Adrenal gland (tissue), 12 donors: Measurements from ENCODE around the gene CTNND2. TPM values are rescaled to one million over a fixed set of nuclear protein-coding genes. Genes with fewer than 3 reads are reported as not detected.

Source experiments
- DNase-seq, 7 donors: peaks; one replicate each; pipeline ENCODE4 v3.0.0-alpha.2; 2019 to 2020
- H3K27ac ChIP-seq, 5 donors: fragments of 200-600 bp; sonication (generic) in 4 of 5; 1 replicate in 3 of 5; 2 replicates in 2 of 5; pipeline versions ENCODE4 v1.5.1 to v1.8.0; 2016 to 2020; ENCODE audit warnings: mild to moderate bottlenecking in 1 of 5
- H3K27me3 ChIP-seq: fragments of 200-600 bp; 2 replicates; pipeline ENCODE4 v1.8.0; 2021
- H3K36me3 ChIP-seq, 2 donors: fragments of 200-600 bp; replicated peaks in 1 of 2; 1 replicate in 1 of 2; 2 replicates in 1 of 2; pipeline versions ENCODE4 v1.5.1 to v1.8.0; 2018 to 2022
- H3K4me1 ChIP-seq, 2 donors: fragments of 200-600 bp; replicated peaks in 1 of 2; 1 replicate in 1 of 2; 2 replicates in 1 of 2; pipeline versions ENCODE4 v1.5.1 to v1.8.0; 2018 to 2021
- H3K4me3 ChIP-seq, 4 donors: fragments of 200-600 bp; sonication (generic) in 3 of 4; one replicate each; pipeline ENCODE4 v1.5.1; 2016 to 2018
- H3K9me3 ChIP-seq, 3 donors: fragments of 200-600 bp; sonication (generic) in 1 of 3; replicated peaks in 1 of 3; 1 replicate in 2 of 3; 2 replicates in 1 of 3; pipeline versions ENCODE4 v1.5.1 to v1.8.0; 2016 to 2021
- CTCF ChIP-seq, 6 experiments: fragments of 450-650 bp in 4 of 6; fragments of 200-600 bp in 2 of 6; sonication (generic) in 1 of 6; IDR thresholded peaks; 1 replicate in 5 of 6; 2 replicates in 1 of 6; pipeline versions ENCODE4 v1.5.1 to v1.8.0; 2016 to 2021; ENCODE audit warnings: antibody characterized with exemption in 6 of 6, mild to moderate bottlenecking in 2 of 6, moderate library complexity in 1 of 6
- POLR2A ChIP-seq, 2 donors: fragments of 450-650 bp; IDR thresholded peaks; one replicate each; pipeline ENCODE4 v1.6.1; 2017; ENCODE audit warnings: antibody characterized with exemption in 2 of 2, mild to moderate bottlenecking in 2 of 2, moderate library complexity in 1 of 2
- WGBS, 4 donors: extraction: QIAGEN DNeasy Blood & Tissue Kit in 2 of 4; methylation state at CpG; one replicate each; pipeline versions ENCODE4 v1.1.5 to v1.1.7; 2013 to 2017; 5-methylcytosine and 5-hydroxymethylcytosine counted together
- intact Hi-C, 2 donors: fragments of 100-400 bp; cut with DNase I; formaldehyde crosslinking; loops; one replicate each; pipeline versions ENCODE4 v1.14.1 to v1.15.0; 2022 to 2023
- polyA plus RNA-seq, 3 donors: library from polyadenylated mRNA; stranded (reverse); fragments of 200-250 nt in 2 of 3; fragments of 350-450 nt in 1 of 3; fragmentation: Illumina TruSeq in 1 of 3; extraction: RNeasy Lipid Tissue Mini Kit (QIAGEN cat#74804) in 1 of 3; gene quantifications; one replicate each; pipeline ENCODE4 v1.2.3, GENCODE V29; 2013 to 2014
- total RNA-seq, 9 donors: library from RNA; depleted of rRNA in 4 of 9; stranded (reverse); fragments of >200 nt in 4 of 9; fragments of 120-200 nt in 1 of 9; fragmentation: NEBNext Ultra II Directional in 1 of 9; extraction: Animal tissue kit (Norgen Biotek cat#: 25700) in 1 of 9; gene quantifications; one replicate each; pipeline versions ENCODE4 v1.1.0 to v1.2.4, GENCODE V29; 2013 to 2023
- donor health status: healthy with polysubstance abuse.
- donor health status: Bipolar disorder and iron deficiency.
- donor health status: DM: yes; HTN: yes; CAD: no.
- donor health status: DM: no; HTN: no; CAD: no.
- donor health status: DM: no; HTN: no; CAD: no.
- donor health status: DM: yes; HTN: yes; CAD: no.

Gene CTNND2
- total and polyA plus RNA-seq, 12 donors, result 0.34 to 4.2 (median 1.1) TPM; not detected in 1

- TF ChIP-seq CTCF (IDR thresholded peaks at IDR 0.05), result no peak
- no peaks in the 10 kb centered on the region for H3K27me3 ChIP-seq
- no peak for DNase-seq
- WGBS, 4 donors, result 83 to 88% (median 85%) methylated on average over 12 of the region's 12 CpGs
- no peaks in the 10 kb centered on the region for H3K9me3 ChIP-seq
- intact Hi-C loops, result no loop called here
- H3K4me3 ChIP-seq, result no peak overlapping the region
- no peak overlapping the region for H3K27ac ChIP-seq
- H3K4me1 ChIP-seq, result no peaks in the 10 kb centered on the region
- no peaks in the 10 kb centered on the region for H3K36me3 ChIP-seq
Observed at GRCh38 chr5:11504065-11504885, 400.0 kb downstream of the CTNND2 start.

GRCh38 chr5:11502783-11503182 lies 401.5 kb downstream of the CTNND2 start:
- Histone ChIP-seq H3K4me3 (no peak overlapping the region), H3K4me1 (no peaks in the 10 kb centered on the region), H3K27ac (no peak overlapping the region), H3K36me3 (no peaks in the 10 kb centered on the region), H3K9me3 (no peaks in the 10 kb centered on the region), H3K27me3 (no peaks in the 10 kb centered on the region)
- intact Hi-C loops, result no loop called here
- TF ChIP-seq CTCF (IDR thresholded peaks at IDR 0.05), result no peak
- no peak for TF ChIP-seq POLR2A (IDR thresholded peaks at IDR 0.05)
- no peak for DNase-seq
- WGBS, 4 donors, result 85 to 92% (median 89%) methylated on average over 2 of the region's 2 CpGs

- intact Hi-C loops, result loop anchor here (10.0 kb wide), 1 partner anchor 233 kb away; no protein-coding TSS in a partner anchor
- no peaks in the 10 kb centered on the region for H3K36me3 ChIP-seq
- 71 to 88% (median 81%) methylated on average over 1 of the region's 1 CpG for WGBS, 4 donors
- H3K4me1 ChIP-seq, result no peaks in the 10 kb centered on the region
- no peak overlapping the region for H3K4me3 ChIP-seq
- DNase-seq, result no peak
- no peak overlapping the region for H3K27ac ChIP-seq
- no peaks in the 10 kb centered on the region for H3K27me3 ChIP-seq
- H3K9me3 ChIP-seq, result no peaks in the 10 kb centered on the region
- TF ChIP-seq POLR2A (IDR thresholded peaks at IDR 0.05), result no peak
- no peak for TF ChIP-seq CTCF (IDR thresholded peaks at IDR 0.05)
Observed at GRCh38 chr5:11497651-11498050, 406.6 kb downstream of the CTNND2 start.

GRCh38 chr5:11496137-11496719 lies 408.0 kb downstream of the CTNND2 start:
- no peak overlapping the region for H3K4me3 ChIP-seq
- no peaks in the 10 kb centered on the region for H3K9me3 ChIP-seq
- H3K4me1 ChIP-seq, result no peaks in the 10 kb centered on the region
- no peaks in the 10 kb centered on the region for H3K36me3 ChIP-seq
- intact Hi-C loops, result loop anchor here (10.0 kb wide), 1 partner anchor 231 kb away; no protein-coding TSS in a partner anchor
- WGBS, 4 donors, result 83 to 100% (median 93%) methylated on average over 1 of the region's 1 CpG; no CpG with 5 or more reads in 1 of the 4 donors
- no peaks in the 10 kb centered on the region for H3K27me3 ChIP-seq
- no peak for DNase-seq
- TF ChIP-seq CTCF (IDR thresholded peaks at IDR 0.05) (no peak), POLR2A (IDR thresholded peaks at IDR 0.05) (no peak)
- H3K27ac ChIP-seq, result no peak overlapping the region
